ENCODE data around the gene GPR78.

DNA sequence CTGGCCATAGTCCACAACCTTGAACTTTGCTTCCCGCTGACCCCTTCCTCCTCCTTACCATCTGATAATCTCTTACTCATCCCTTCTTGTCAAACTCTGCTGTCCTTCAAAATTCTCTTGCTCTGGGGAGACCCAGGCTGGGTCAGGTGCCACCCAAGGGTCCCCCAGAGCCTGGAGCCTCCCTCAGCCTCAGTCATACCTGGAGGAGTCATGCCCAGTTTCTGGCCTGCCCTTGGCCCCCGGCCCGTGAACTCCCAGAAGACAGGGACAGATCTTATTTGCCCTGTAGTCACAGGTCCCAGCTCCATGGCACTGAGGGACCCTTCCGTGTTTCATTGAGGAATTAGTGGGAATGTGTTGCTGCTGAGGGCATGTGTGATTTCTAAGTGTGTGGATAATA lies 4.7 kb upstream of the GPR78 start:
- TF ChIP-seq POLR2AphosphoS5 (IDR thresholded peaks at IDR 0.05; ENCODE audit: borderline replicate concordance, low read depth, low read length): no peak
- TF ChIP-seq EZH2 (IDR thresholded peaks at IDR 0.05): no peak
- TF ChIP-seq FOXP2 (optimal IDR thresholded peaks at IDR 0.05; ENCODE audit: control extremely low read depth, extremely low read length, insufficient read depth): no peak
